ENCODE data around the gene SASH1. TPM values are rescaled to one million over a fixed set of nuclear protein-coding genes. Genes with fewer than 3 reads are reported as not detected.

SASH1 gene
- total RNA-seq, 1 experiment from 2014 or later = 9.8 TPM

DNA sequence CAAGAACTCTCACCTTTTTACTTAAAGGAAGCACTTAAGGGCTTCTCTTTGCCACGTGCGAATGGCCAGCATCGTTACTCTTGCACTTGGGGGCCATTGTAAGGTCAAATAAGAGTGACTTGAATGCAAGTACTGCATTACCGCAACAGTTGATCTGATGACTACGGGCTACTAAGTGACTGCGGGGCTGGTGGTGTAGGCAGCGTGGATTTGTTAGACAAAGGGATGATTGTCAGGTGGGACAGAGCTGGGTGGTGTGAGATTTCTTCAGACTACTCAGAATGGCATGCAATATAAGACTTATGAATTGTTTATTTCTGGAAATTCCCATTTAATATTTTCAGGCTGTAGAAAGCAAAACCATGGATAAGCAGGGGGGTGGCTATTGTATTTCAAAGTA is 204.5 kb downstream of the SASH1 start:
- Histone ChIP-seq H4K20me1 (ENCODE audit: low read length) (no peaks in the 10 kb centered on the region), H3K4me2 (ENCODE audit: low read length) (no peak overlapping the region), H3K9ac (ENCODE audit: low read length) (no peak overlapping the region), H3K9me3 (ENCODE audit: low read length) (no peaks in the 10 kb centered on the region), H3K9me2 (replicated peaks; ENCODE audit: low read length) (no peaks in the 10 kb centered on the region), H3K4me1 (ENCODE audit: insufficient read depth, low read length) (no peaks in the 10 kb centered on the region), H3K27me3 (ENCODE audit: low read length) (no peaks in the 10 kb centered on the region), H3K4me3 (ENCODE audit: low read length) (no peak overlapping the region), H3K27ac (ENCODE audit: low read length) (no peak overlapping the region), H2AFZ (ENCODE audit: low read length) (no peak overlapping the region), H3K79me2 (ENCODE audit: low read length) (no peaks in the 10 kb centered on the region), H3F3A (ENCODE audit: low read length, unreplicated experiment) (no peaks in the 10 kb centered on the region), H3K36me3 (ENCODE audit: low read depth, low read length) (no peaks in the 10 kb centered on the region)
- ATAC-seq (no peak), DNase-seq (no peak)
- no peak for TF ChIP-seq EZH2phosphoT487 (IDR thresholded peaks at IDR 0.05; ENCODE audit: borderline replicate concordance, low read length)
- TF ChIP-seq CTCF (conservative IDR thresholded peaks at IDR 0.05; ENCODE audit: low read depth, low read length) = no peak
- no peak for TF ChIP-seq EZH2 (IDR thresholded peaks at IDR 0.05; ENCODE audit: low read length, unreplicated experiment)
- POLR2A ChIA-PET (ENCODE audit: unreplicated experiment) = no interaction called here
- BruUV-seq (replicated peaks) = no TSS peak
- intact Hi-C loops (cut with micrococcal nuclease) = no loop called here
- CTCF ChIA-PET = interaction anchor here (0.5 kb wide), 1 partner anchor 1152 kb away, joined by 3 read pairs; no protein-coding TSS in a partner anchor

DNA sequence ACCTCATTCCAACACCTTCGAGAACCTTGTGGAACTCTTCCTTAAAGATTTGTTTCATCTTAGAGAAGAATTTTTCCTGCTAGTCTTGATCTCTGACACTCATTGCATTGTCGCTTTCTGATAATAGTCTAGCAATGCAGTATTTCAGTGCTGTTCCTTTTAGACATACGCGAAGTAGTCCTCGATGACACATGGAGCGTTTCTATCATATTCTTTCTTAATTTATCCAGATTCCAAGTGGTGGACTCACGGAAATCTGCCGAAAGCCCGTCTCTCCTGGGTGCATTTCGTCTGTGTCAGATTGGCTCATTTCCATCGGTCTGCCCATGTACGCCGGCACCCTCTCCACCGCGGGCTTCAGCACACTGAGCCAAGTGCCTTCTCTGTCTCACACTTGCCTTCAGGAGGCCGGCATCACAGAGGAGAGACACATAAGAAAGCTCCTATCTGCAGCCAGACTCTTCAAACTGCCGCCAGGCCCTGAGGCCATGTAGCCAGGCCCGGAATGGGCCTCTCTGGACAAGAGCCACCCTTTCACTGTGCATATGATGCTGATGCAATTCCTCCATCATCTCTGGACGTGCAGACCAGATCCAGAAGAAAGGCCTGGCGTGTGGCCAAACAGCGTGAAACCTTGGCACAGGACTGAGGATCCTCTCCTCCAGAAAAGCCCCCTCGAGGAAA is 205.6 kb downstream of the SASH1 start:
- H3K4me2 ChIP-seq (ENCODE audit: low read length) = no peak overlapping the region
- H3K9me2 ChIP-seq (replicated peaks; ENCODE audit: low read length) = no peaks in the 10 kb centered on the region
- intact Hi-C loops (cut with micrococcal nuclease) = no loop called here
- H3K36me3 ChIP-seq (ENCODE audit: low read depth, low read length) = no peaks in the 10 kb centered on the region
- ATAC-seq (no peak), DNase-seq (no peak)
- H3K9me3 ChIP-seq (ENCODE audit: low read length) = no peaks in the 10 kb centered on the region
- no peaks in the 10 kb centered on the region for H3F3A ChIP-seq (ENCODE audit: low read length, unreplicated experiment)
- H3K27ac ChIP-seq (ENCODE audit: low read length) = no peak overlapping the region
- ChIA-PET POLR2A (ENCODE audit: unreplicated experiment) (no interaction called here), CTCF (no interaction called here)
- no peaks in the 10 kb centered on the region for H3K27me3 ChIP-seq (ENCODE audit: low read length)
- TF ChIP-seq EZH2phosphoT487 (IDR thresholded peaks at IDR 0.05; ENCODE audit: borderline replicate concordance, low read length) = no peak
- TF ChIP-seq CTCF (conservative IDR thresholded peaks at IDR 0.05; ENCODE audit: low read depth, low read length) = no peak
- no peak for TF ChIP-seq EZH2 (IDR thresholded peaks at IDR 0.05; ENCODE audit: low read length, unreplicated experiment)
- no peak overlapping the region for H3K4me3 ChIP-seq (ENCODE audit: low read length)
- no peaks in the 10 kb centered on the region for H3K4me1 ChIP-seq (ENCODE audit: insufficient read depth, low read length)
- H3K9ac ChIP-seq (ENCODE audit: low read length) = no peak overlapping the region
- no peaks in the 10 kb centered on the region for H4K20me1 ChIP-seq (ENCODE audit: low read length)
- H2AFZ ChIP-seq (ENCODE audit: low read length) = no peak overlapping the region
- no peaks in the 10 kb centered on the region for H3K79me2 ChIP-seq (ENCODE audit: low read length)
- BruUV-seq (replicated peaks) = no TSS peak

- POLR2A ChIA-PET (ENCODE audit: unreplicated experiment) = no interaction called here
Observed at GRCh38 chr6:148548749-148549140, 206.1 kb downstream of the SASH1 start.

More at GRCh38 chr6:148548749-148549140, 206.1 kb downstream of the SASH1 start:
- H3K27me3 ChIP-seq (ENCODE audit: low read length) = no peaks in the 10 kb centered on the region
- no peak overlapping the region for H3K4me2 ChIP-seq (ENCODE audit: low read length)
- no TSS peak for BruUV-seq (replicated peaks)
- no peak overlapping the region for H2AFZ ChIP-seq (ENCODE audit: low read length)
- H4K20me1 ChIP-seq (ENCODE audit: low read length) = no peaks in the 10 kb centered on the region
- H3F3A ChIP-seq (ENCODE audit: low read length, unreplicated experiment) = no peaks in the 10 kb centered on the region
- no peaks in the 10 kb centered on the region for H3K79me2 ChIP-seq (ENCODE audit: low read length)
- no peak overlapping the region for H3K4me3 ChIP-seq (ENCODE audit: low read length)
- CTCF ChIA-PET = no interaction called here
- no peak overlapping the region for H3K9ac ChIP-seq (ENCODE audit: low read length)
- TF ChIP-seq EZH2phosphoT487 (IDR thresholded peaks at IDR 0.05; ENCODE audit: borderline replicate concordance, low read length) (no peak), CTCF (conservative IDR thresholded peaks at IDR 0.05; ENCODE audit: low read depth, low read length) (no peak), EZH2 (IDR thresholded peaks at IDR 0.05; ENCODE audit: low read length, unreplicated experiment) (no peak)
- H3K9me3 ChIP-seq (ENCODE audit: low read length) = no peaks in the 10 kb centered on the region
- DNase-seq (no peak), ATAC-seq (no peak)
- no peaks in the 10 kb centered on the region for H3K9me2 ChIP-seq (replicated peaks; ENCODE audit: low read length)
- intact Hi-C loops (cut with micrococcal nuclease) = no loop called here
- no peak overlapping the region for H3K27ac ChIP-seq (ENCODE audit: low read length)
- no peaks in the 10 kb centered on the region for H3K36me3 ChIP-seq (ENCODE audit: low read depth, low read length)
- H3K4me1 ChIP-seq (ENCODE audit: insufficient read depth, low read length) = no peaks in the 10 kb centered on the region

Data from PC-3 (cell line).